ENCODE measurements around the gene MRPL20. TPM values are rescaled to one million over a fixed set of nuclear protein-coding genes. Genes with fewer than 3 reads are reported as not detected.
"Not testable (repeated sequence)": the region's sequence is repeated elsewhere in the genome, so short reads cannot be mapped to it uniquely, and the experiment has no call there.

Gene MRPL20
- polyA plus RNA-seq, 3 donors: 84.3 to 186 (median 156) TPM

- H3K36me3 Mint-ChIP-seq: no peaks in the 10 kb centered on the region
- no peaks in the 10 kb centered on the region for H3K36me3 ChIP-seq (replicated peaks in 1 of 2; ENCODE audit: control insufficient read depth in 1 of 2, insufficient read depth in 2 of 2, low read length in 2 of 2)
- H3K27me3 ChIP-seq (ENCODE audit: control insufficient read depth in 2 of 2, insufficient read depth in 2 of 2, low read length in 2 of 2): peaks cover 2 to 18% of the 10 kb centered on the region in 2 donors
- no peak overlapping the region for H3K27ac Mint-ChIP-seq
- H3K4me2 ChIP-seq (replicated peaks; ENCODE audit: extremely low read depth, low read length, poor library complexity, severe bottlenecking): no peak overlapping the region
- no peak overlapping the region for H2AFZ ChIP-seq (ENCODE audit: insufficient read depth, low read depth, low read length, poor library complexity, severe bottlenecking)
- no peaks in the 10 kb centered on the region for H3K9me3 ChIP-seq (replicated peaks in 1 of 2; ENCODE audit: control insufficient read depth in 1 of 2, insufficient read depth in 1 of 2, low read length in 2 of 2)
- no peaks in the 10 kb centered on the region for H3K79me2 ChIP-seq (ENCODE audit: insufficient read depth, low read length)
- H3K9me3 Mint-ChIP-seq: peaks cover 0 to 4% (median 0%) of the 10 kb centered on the region in 7 donors
- H3K9ac ChIP-seq (ENCODE audit: insufficient read depth, low read length, poor library complexity, severe bottlenecking): no peak overlapping the region
- intact Hi-C loops (cut with micrococcal nuclease): no loop called here
- no peak overlapping the region for H3K4me3 Mint-ChIP-seq
- WGBS (ENCODE audit: insufficient coverage): 95% methylated on average over 16 of the region's 26 CpGs
- H3K27me3 Mint-ChIP-seq (ENCODE audit: low read depth in 3 of 3): peaks cover 16 to 37% (median 24%) of the 10 kb centered on the region in 3 donors
- no peak for DNase-seq
- no peaks in the 10 kb centered on the region for H3K4me1 ChIP-seq (ENCODE audit: control insufficient read depth in 1 of 2, insufficient read depth in 2 of 2, low read length in 2 of 2)
- H3K4me1 Mint-ChIP-seq: no peaks in the 10 kb centered on the region
- H3K27ac ChIP-seq (ENCODE audit: low read depth in 1 of 2, low read length in 2 of 2): no peak overlapping the region
- H4K20me1 ChIP-seq (ENCODE audit: insufficient read depth, low read length): no peaks in the 10 kb centered on the region
- no peak overlapping the region for H3K4me3 ChIP-seq (replicated peaks in 1 of 3; ENCODE audit: low read depth in 2 of 3, low read length in 3 of 3)
- no peak for TF ChIP-seq CTCF (IDR thresholded peaks at IDR 0.05)
These were observed 11.6 kb upstream of the MRPL20 start for GRCh38 chr1:1418464-1419362.

GRCh38 chr1:1417825-1418463 lies 10.9 kb upstream of the MRPL20 start:
- not testable (repeated sequence) for H3K9ac ChIP-seq (ENCODE audit: insufficient read depth, low read length, poor library complexity, severe bottlenecking)
- 92% methylated on average over 19 of the region's 25 CpGs for WGBS (ENCODE audit: insufficient coverage)

GRCh38 chr1:1417396-1417795 lies 10.3 kb upstream of the MRPL20 start:
- H3K4me1 ChIP-seq (ENCODE audit: control insufficient read depth in 1 of 2, insufficient read depth in 2 of 2, low read length in 2 of 2); H3K9me3 ChIP-seq (replicated peaks in 1 of 2; ENCODE audit: control insufficient read depth in 1 of 2, insufficient read depth in 1 of 2, low read length in 2 of 2); H3K4me3 Mint-ChIP-seq; DNase-seq; H3K36me3 Mint-ChIP-seq; H2AFZ ChIP-seq (ENCODE audit: insufficient read depth, low read depth, low read length, poor library complexity, severe bottlenecking); H3K27ac ChIP-seq (ENCODE audit: low read depth in 1 of 2, low read length in 2 of 2); H4K20me1 ChIP-seq (ENCODE audit: insufficient read depth, low read length); H3K27ac Mint-ChIP-seq; H3K4me1 Mint-ChIP-seq; H3K9ac ChIP-seq (ENCODE audit: insufficient read depth, low read length, poor library complexity, severe bottlenecking); intact Hi-C loops (cut with micrococcal nuclease); H3K4me3 ChIP-seq (replicated peaks in 1 of 3; ENCODE audit: low read depth in 2 of 3, low read length in 3 of 3); H3K79me2 ChIP-seq (ENCODE audit: insufficient read depth, low read length); H3K4me2 ChIP-seq (replicated peaks; ENCODE audit: extremely low read depth, low read length, poor library complexity, severe bottlenecking); H3K36me3 ChIP-seq (replicated peaks in 1 of 2; ENCODE audit: control insufficient read depth in 1 of 2, insufficient read depth in 2 of 2, low read length in 2 of 2): not testable (repeated sequence)
- Mint-ChIP-seq H3K27me3 (ENCODE audit: low read depth in 3 of 3) (peaks cover 12 to 29% (median 23%) of the 10 kb centered on the region in 3 donors), H3K9me3 (peaks cover 3 to 11% (median 7%) of the 10 kb centered on the region in 7 donors)
- WGBS (ENCODE audit: insufficient coverage): 95% methylated on average over 4 of the region's 5 CpGs
- H3K27me3 ChIP-seq (ENCODE audit: control insufficient read depth in 2 of 2, insufficient read depth in 2 of 2, low read length in 2 of 2): peaks cover 2 to 18% of the 10 kb centered on the region in 2 donors

More at GRCh38 chr1:1417825-1418463, 10.9 kb upstream of the MRPL20 start:
- H3K27ac ChIP-seq (ENCODE audit: low read depth in 1 of 2, low read length in 2 of 2); H3K9me3 ChIP-seq (replicated peaks in 1 of 2; ENCODE audit: control insufficient read depth in 1 of 2, insufficient read depth in 1 of 2, low read length in 2 of 2); H3K4me1 ChIP-seq (ENCODE audit: control insufficient read depth in 1 of 2, insufficient read depth in 2 of 2, low read length in 2 of 2); DNase-seq; H3K36me3 ChIP-seq (replicated peaks in 1 of 2; ENCODE audit: control insufficient read depth in 1 of 2, insufficient read depth in 2 of 2, low read length in 2 of 2); H3K4me3 ChIP-seq (replicated peaks in 1 of 3; ENCODE audit: low read depth in 2 of 3, low read length in 3 of 3); H2AFZ ChIP-seq (ENCODE audit: insufficient read depth, low read depth, low read length, poor library complexity, severe bottlenecking); H3K4me2 ChIP-seq (replicated peaks; ENCODE audit: extremely low read depth, low read length, poor library complexity, severe bottlenecking); intact Hi-C loops (cut with micrococcal nuclease); H3K27ac Mint-ChIP-seq; H3K79me2 ChIP-seq (ENCODE audit: insufficient read depth, low read length); H4K20me1 ChIP-seq (ENCODE audit: insufficient read depth, low read length); H3K9me3 Mint-ChIP-seq; H3K4me1 Mint-ChIP-seq; H3K36me3 Mint-ChIP-seq: not testable (repeated sequence)
- peak overlapping the region in 1 of 2 donors; percentile 11 for H3K4me3 Mint-ChIP-seq
- H3K27me3 ChIP-seq (ENCODE audit: control insufficient read depth in 2 of 2, insufficient read depth in 2 of 2, low read length in 2 of 2): peaks cover 2 to 18% of the 10 kb centered on the region in 2 donors
- H3K27me3 Mint-ChIP-seq (ENCODE audit: low read depth in 3 of 3): peaks cover 12 to 34% (median 24%) of the 10 kb centered on the region in 3 donors

Measured in CD14-positive monocyte (primary cell).